Mammary epithelial cell (primary cell): Measurements from ENCODE around the gene RPTN.

Source experiments
- CTCF ChIP-seq, 2 donors: IDR thresholded peaks in 1 of 2; conservative IDR thresholded peaks in 1 of 2; 2 replicates each; pipeline ENCODE4 v1.5.1; 2011 to 2012; ENCODE audit warnings: inconsistent platforms in 2 of 2, low read length in 2 of 2, mild to moderate bottlenecking in 2 of 2, control low read depth in 1 of 2, low read depth in 1 of 2; ENCODE audit not compliant: insufficient read depth in 1 of 2; ENCODE audit errors: extremely low read depth in 1 of 2
- EZH2 ChIP-seq: IDR thresholded peaks from 2 replicates; pipeline ENCODE4 v1.6.1; 2012; ENCODE audit warnings: low read length, inconsistent platforms, borderline replicate concordance

- TF ChIP-seq CTCF (conservative IDR thresholded peaks at IDR 0.05 in 1 of 2, IDR thresholded peaks at IDR 0.05 in 1 of 2; ENCODE audit: extremely low read depth in 1 of 2, insufficient read depth in 1 of 2, low read depth in 1 of 2, low read length in 2 of 2) (no peak), EZH2 (no peak)
Observed at GRCh38 chr1:152127673-152128072, 31.4 kb downstream of the RPTN start.
